VCaP (cell line): ENCODE data around the gene INSR.
"Not testable (repeated sequence)": the region's sequence is repeated elsewhere in the genome, so short reads cannot be mapped to it uniquely, and the experiment has no call there.

Experiments
- H3K27ac ChIP-seq: fragments of 450-650 bp; 2 replicates; pipeline ENCODE4 v1.5.1; 2017
- TF ChIP-seq, protein P1 (sequence below): fragments of 450-650 bp; conservative IDR thresholded peaks from 2 replicates; pipeline ENCODE4 v1.5.1; 2017; ENCODE audit warnings: mild to moderate bottlenecking, moderate library complexity

Gene INSR

DNA sequence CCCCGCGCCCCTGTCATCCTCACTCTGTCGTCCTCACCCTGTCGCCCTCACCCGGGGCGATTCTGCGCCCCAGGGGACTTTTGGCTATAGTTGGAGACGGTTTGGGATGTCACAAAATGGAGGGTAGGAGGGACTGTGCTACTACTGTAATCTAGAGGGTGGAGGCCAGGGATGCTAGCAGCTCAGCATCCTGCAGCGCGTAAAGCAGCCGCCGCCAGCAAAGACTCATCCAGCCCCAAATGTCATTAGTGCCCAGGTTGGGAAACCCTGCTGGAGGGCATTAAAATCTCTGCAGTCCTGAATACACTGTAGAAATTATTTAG, 224.3 kb downstream of the INSR start:
- H3K27ac ChIP-seq: peak overlapping the region; percentile 69
- TF ChIP-seq, protein P1, sequence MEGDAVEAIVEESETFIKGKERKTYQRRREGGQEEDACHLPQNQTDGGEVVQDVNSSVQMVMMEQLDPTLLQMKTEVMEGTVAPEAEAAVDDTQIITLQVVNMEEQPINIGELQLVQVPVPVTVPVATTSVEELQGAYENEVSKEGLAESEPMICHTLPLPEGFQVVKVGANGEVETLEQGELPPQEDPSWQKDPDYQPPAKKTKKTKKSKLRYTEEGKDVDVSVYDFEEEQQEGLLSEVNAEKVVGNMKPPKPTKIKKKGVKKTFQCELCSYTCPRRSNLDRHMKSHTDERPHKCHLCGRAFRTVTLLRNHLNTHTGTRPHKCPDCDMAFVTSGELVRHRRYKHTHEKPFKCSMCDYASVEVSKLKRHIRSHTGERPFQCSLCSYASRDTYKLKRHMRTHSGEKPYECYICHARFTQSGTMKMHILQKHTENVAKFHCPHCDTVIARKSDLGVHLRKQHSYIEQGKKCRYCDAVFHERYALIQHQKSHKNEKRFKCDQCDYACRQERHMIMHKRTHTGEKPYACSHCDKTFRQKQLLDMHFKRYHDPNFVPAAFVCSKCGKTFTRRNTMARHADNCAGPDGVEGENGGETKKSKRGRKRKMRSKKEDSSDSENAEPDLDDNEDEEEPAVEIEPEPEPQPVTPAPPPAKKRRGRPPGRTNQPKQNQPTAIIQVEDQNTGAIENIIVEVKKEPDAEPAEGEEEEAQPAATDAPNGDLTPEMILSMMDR: no peak

DNA sequence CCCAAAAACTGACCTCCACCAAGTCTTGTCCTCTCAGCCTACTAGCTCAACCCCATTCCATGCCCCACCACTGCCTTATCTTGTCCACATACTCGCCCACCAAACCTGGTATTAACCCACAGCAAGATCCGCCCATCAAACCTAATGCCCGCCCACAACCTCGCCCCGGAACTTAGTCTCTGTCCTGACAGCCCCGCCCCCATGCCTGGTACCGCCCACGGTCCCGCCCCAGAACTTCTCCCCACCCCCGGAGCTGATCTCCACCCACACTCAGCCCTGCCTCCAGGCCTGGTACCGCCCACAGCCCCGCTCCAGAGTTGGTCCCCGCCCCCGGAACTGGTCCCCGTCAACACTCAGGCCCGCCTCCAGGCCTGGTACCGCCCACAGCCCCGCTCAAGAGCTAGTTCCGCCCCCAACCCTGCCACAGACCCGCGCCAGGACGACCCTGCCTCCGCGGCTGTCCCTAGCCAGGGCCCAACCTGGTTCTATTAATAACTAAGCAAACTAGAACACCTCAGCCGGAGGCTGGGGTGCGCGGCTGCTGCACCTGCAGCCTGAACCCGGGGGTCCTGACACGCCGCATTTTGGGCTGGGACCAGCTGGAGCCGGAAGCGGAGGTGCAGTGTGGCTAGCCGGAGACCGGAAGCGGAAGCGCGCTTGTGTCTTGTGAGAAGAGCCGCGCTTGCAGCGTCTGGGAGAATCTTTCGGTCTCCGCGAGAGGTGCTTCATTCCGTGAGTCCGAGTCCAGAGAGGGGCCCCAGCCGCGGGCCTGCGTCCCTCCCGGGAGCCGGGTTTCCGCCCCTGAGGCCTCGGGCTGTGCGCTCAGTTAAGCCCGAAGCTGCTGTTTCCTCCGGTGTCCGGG, 224.9 kb downstream of the INSR start, which contains the start of gene ZNF557:
Gene ZNF557 (plus strand): TSS at position 662 of the 862 bp plus-strand sequence. CDS start 5,372 bp downstream, outside the sequence.
- TF ChIP-seq, protein P1: no peak
- peak within 1 kb of the TSS; percentile 69 for H3K27ac ChIP-seq

DNA sequence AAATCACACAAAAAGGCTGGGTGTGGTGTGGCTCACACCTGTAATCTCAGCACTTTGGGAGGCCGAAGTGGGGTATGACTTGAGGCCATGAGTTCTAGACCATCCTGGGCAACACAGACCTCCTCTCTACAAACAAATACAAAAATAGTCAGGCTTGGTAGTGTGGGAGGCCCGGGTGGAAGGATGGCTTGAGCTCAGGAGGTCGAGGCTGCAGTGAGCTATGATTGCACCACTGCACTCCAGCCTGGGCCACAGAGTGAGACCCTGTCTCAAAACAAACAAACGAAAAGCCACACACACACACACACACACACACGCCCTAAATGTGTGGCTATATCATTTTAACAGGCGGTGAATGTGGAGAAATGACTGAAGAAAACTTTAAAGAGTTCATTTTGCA, 225.6 kb downstream of the INSR start:
- TF ChIP-seq, protein P1: no peak
- peak overlapping the region; percentile 69; the same call in 1 of the 2 replicates for H3K27ac ChIP-seq

DNA sequence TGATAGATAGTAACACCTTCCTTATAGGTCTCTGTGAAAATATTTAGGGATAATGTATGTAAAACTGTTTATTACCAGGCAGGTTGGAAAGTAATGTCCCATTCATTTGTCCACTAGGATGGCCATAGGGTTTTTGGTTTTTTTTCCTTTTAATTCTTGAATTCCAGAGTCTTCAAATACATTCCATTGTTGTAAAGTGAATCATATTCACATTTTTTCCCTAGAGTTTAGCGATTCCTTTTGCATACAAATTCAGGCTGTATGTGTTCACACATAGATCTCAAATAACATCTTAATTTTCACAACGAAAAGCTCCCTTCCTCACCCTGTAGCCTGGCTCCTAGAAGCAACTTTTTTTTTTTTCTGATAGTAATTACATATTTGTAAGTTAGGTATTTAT, 226.5 kb downstream of the INSR start:
- H3K27ac ChIP-seq: no peak overlapping the region
- TF ChIP-seq, protein P1: no peak

DNA sequence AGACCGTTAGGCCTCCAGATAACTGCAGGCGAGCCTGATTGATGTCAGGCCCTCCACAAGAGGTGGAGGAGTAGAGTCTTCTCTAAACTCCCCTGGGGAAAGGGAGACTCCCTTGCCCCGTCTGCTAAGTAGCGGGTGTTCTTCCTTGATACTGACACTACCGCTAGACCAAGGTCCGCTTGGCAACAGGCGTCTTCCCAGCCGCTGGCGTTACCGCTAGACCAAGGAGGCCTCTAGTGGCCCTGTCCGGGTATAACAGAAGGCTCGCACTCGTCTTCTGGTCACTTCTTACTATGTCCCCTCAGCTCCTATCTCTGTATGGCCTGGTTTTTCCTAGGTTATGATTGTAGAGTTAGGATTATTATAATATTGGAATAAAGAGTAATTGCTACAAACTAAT, 227.1 kb downstream of the INSR start:
- not testable (repeated sequence) for H3K27ac ChIP-seq
- TF ChIP-seq, protein P1: peak; percentile 26; the same call in 1 of the 2 replicates

DNA sequence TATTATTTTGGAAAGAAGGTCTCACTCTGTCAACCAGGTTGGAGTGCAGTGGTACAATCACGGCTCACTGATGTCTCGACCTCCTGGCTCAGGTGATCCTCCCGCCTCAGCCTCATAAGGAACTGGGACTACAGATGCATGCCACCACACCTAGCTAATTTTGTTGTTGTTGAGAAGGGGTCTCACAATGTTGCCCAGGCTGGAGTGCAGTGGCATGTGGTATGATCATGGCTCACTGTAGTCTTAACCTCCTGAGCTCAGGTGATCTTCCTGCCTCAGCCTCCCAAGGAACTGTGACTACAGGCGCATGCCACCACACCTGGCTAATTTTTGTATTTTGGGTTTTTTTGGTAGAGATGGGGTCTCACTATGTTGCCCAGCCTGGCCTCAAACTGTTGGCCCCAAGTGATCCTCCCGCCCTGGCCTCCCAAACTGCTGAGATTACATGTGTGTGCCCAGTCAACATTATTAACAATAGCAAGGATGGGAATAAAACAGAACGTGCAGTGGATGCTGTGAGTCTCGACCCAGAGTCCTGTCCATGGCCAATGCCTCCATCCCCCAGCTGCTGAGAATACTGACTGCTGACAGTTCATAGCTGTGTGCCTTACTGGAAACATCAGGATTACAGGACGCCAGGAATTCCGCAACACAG, 230.3 kb downstream of the INSR start:
- TF ChIP-seq, protein P1: no peak
- no peak overlapping the region for H3K27ac ChIP-seq

DNA sequence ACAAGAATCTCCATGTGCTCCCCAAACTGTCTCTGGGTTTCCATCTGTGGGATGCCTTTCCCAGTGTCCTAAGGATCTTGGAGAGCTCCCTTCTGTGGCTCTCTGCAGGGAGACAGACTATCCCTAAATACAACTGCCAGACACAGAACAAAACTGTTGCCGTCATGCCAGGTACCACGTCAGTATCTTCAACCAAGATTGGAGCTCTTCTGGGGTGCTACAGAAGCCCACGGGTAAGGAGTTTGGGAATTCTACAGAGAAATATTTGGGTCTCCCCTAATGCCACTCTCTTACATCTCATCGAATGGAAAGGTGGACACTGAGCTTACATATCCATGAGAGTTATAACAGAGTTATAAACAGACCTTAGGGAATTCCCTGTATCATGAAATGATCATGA, 230.9 kb downstream of the INSR start:
- TF ChIP-seq, protein P1: no peak
- H3K27ac ChIP-seq: no peak overlapping the region
